Loucy (cell line): ENCODE data around the gene NLRP8.

Source experiments
- EZH2phosphoT487 ChIP-seq: fragments of 200-600 bp; IDR thresholded peaks from 2 replicates; pipeline ENCODE4 v1.6.1; 2018; ENCODE audit warnings: antibody characterized with exemption, mild to moderate bottlenecking, moderate library complexity, borderline replicate concordance
- TF ChIP-seq, protein P1 (sequence below): fragments of 200-600 bp; sonication (generic); conservative IDR thresholded peaks from 2 replicates; pipeline ENCODE4 v1.5.1; 2014; ENCODE audit warnings: mild to moderate bottlenecking, antibody characterized with exemption, low read length

GRCh38 chr19:55986487-55986886 lies 38.9 kb downstream of the NLRP8 start, which contains the start of gene NLRP5:
- TF ChIP-seq, protein P1, sequence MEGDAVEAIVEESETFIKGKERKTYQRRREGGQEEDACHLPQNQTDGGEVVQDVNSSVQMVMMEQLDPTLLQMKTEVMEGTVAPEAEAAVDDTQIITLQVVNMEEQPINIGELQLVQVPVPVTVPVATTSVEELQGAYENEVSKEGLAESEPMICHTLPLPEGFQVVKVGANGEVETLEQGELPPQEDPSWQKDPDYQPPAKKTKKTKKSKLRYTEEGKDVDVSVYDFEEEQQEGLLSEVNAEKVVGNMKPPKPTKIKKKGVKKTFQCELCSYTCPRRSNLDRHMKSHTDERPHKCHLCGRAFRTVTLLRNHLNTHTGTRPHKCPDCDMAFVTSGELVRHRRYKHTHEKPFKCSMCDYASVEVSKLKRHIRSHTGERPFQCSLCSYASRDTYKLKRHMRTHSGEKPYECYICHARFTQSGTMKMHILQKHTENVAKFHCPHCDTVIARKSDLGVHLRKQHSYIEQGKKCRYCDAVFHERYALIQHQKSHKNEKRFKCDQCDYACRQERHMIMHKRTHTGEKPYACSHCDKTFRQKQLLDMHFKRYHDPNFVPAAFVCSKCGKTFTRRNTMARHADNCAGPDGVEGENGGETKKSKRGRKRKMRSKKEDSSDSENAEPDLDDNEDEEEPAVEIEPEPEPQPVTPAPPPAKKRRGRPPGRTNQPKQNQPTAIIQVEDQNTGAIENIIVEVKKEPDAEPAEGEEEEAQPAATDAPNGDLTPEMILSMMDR: no peak
- no peak for TF ChIP-seq EZH2phosphoT487
